Vagina (tissue), 2 donors: ENCODE results near the gene ZFAND2B.

Experiments
- CTCF ChIP-seq, 3 experiments: fragments of 450-650 bp in 2 of 3; fragments of 200-600 bp in 1 of 3; sonication (generic) in 1 of 3; IDR thresholded peaks; one replicate each; pipeline ENCODE4 v1.5.1; 2017 to 2019; ENCODE audit warnings: antibody characterized with exemption in 3 of 3, mild to moderate bottlenecking in 2 of 3, moderate library complexity in 2 of 3
- POLR2A ChIP-seq, 2 donors: fragments of 450-650 bp; IDR thresholded peaks; one replicate each; pipeline ENCODE4 v1.6.1; 2017; ENCODE audit warnings: antibody characterized with exemption in 2 of 2, mild to moderate bottlenecking in 2 of 2, moderate library complexity in 2 of 2

- TF ChIP-seq CTCF (IDR thresholded peaks at IDR 0.05) (peak in 2 of 3 experiments; percentile 9), POLR2A (IDR thresholded peaks at IDR 0.05) (peak in 1 of 2 donors; percentile 95)
Measured at GRCh38 chr2:219253753-219254589, 47.4 kb downstream of the ZFAND2B start, which contains the start of gene TUBA4A.
